ENCODE measurements around the gene P4HB. TPM values are rescaled to one million over a fixed set of nuclear protein-coding genes. Genes with fewer than 3 reads are reported as not detected.

The P4HB gene
- total and polyA plus RNA-seq, 3 donors from 2014 or later, result 205 to 230 (median 213) TPM

GRCh38 chr17:81807839-81808238 lies 52.5 kb downstream of the P4HB start:
- 74 to 82% methylated on average over 8 to 12 of the region's 13 CpGs for WGBS, 2 donors
- H3K27me3 ChIP-seq, result no peaks in the 10 kb centered on the region
- DNase-seq, result no peak

GRCh38 chr17:81807210-81807719 lies 53.1 kb downstream of the P4HB start:
- no peaks in the 10 kb centered on the region for H3K4me1 ChIP-seq
- intact Hi-C loops (cut with DNase I; ENCODE audit: low total_unique reads), result no loop called here
- no peak overlapping the region for H3K4me3 ChIP-seq
- 61 to 64% methylated on average over 8 to 16 of the region's 18 CpGs for WGBS, 2 donors
- no peaks in the 10 kb centered on the region for H3K27me3 ChIP-seq
- no peak for TF ChIP-seq POLR2A (IDR thresholded peaks at IDR 0.05)
- no peak for TF ChIP-seq CTCF (IDR thresholded peaks at IDR 0.05)
- no peaks in the 10 kb centered on the region for H3K9me3 ChIP-seq
- no peak overlapping the region for H3K27ac ChIP-seq
- H3K36me3 ChIP-seq (ENCODE audit: low read depth, missing control alignments), result no peaks in the 10 kb centered on the region
- DNase-seq, result no peak

More at GRCh38 chr17:81807839-81808238, 52.5 kb downstream of the P4HB start:
- Histone ChIP-seq H3K9me3 (no peaks in the 10 kb centered on the region), H3K4me1 (no peaks in the 10 kb centered on the region), H3K27ac (no peak overlapping the region), H3K4me3 (no peak overlapping the region), H3K36me3 (ENCODE audit: low read depth, missing control alignments) (no peaks in the 10 kb centered on the region)
- TF ChIP-seq POLR2A (IDR thresholded peaks at IDR 0.05) (no peak), CTCF (IDR thresholded peaks at IDR 0.05) (no peak)
- intact Hi-C loops (cut with DNase I; ENCODE audit: low total_unique reads), result no loop called here

- intact Hi-C loops (cut with DNase I; ENCODE audit: low total_unique reads), result no loop called here
- H3K9me3 ChIP-seq, result no peaks in the 10 kb centered on the region
- TF ChIP-seq POLR2A (IDR thresholded peaks at IDR 0.05) (no peak), CTCF (IDR thresholded peaks at IDR 0.05) (no peak)
- DNase-seq, result no peak
- H3K27me3 ChIP-seq, result no peaks in the 10 kb centered on the region
- WGBS, 2 donors, result 40 to 60% methylated on average over 7 to 18 of the region's 23 CpGs
- no peaks in the 10 kb centered on the region for H3K36me3 ChIP-seq (ENCODE audit: low read depth, missing control alignments)
- no peaks in the 10 kb centered on the region for H3K4me1 ChIP-seq
- H3K4me3 ChIP-seq, result no peak overlapping the region
- no peak overlapping the region for H3K27ac ChIP-seq
These were observed 53.7 kb downstream of the P4HB start for GRCh38 chr17:81806461-81807209.

GRCh38 chr17:81805707-81806460 lies 54.5 kb downstream of the P4HB start:
- Histone ChIP-seq H3K27ac (no peak overlapping the region), H3K9me3 (no peaks in the 10 kb centered on the region), H3K27me3 (no peaks in the 10 kb centered on the region), H3K36me3 (ENCODE audit: low read depth, missing control alignments) (no peaks in the 10 kb centered on the region), H3K4me3 (no peak overlapping the region), H3K4me1 (no peaks in the 10 kb centered on the region)
- intact Hi-C loops (cut with DNase I; ENCODE audit: low total_unique reads), result no loop called here
- TF ChIP-seq POLR2A (IDR thresholded peaks at IDR 0.05) (no peak), CTCF (IDR thresholded peaks at IDR 0.05) (no peak)
- 74 to 75% methylated on average over 9 to 18 of the region's 18 CpGs for WGBS, 2 donors
- DNase-seq, result no peak
